Parathyroid adenoma (tissue), 2 donors: ENCODE results near the gene TMIE.

Experiments used
- H2AFZ ChIP-seq: fragments of 300-600 bp; sonication (generic); one replicate; pipeline ENCODE4 v1.7.0; 2017; ENCODE audit warnings: antibody characterized with exemption, mild to moderate bottlenecking
- H3K27ac ChIP-seq: fragments of 300-600 bp; sonication (generic); one replicate; pipeline ENCODE4 v1.7.0; 2017
- H3K27me3 ChIP-seq: fragments of 300-600 bp; sonication (generic); one replicate; pipeline ENCODE4 v1.7.0; 2017; ENCODE audit warnings: low read length; ENCODE audit not compliant: control insufficient read depth, insufficient read depth
- H3K36me3 ChIP-seq: fragments of 300-600 bp; sonication (generic); one replicate; pipeline ENCODE4 v1.7.0; 2017; ENCODE audit warnings: low read length; ENCODE audit not compliant: control insufficient read depth, insufficient read depth
- H3K4me1 ChIP-seq: fragments of 300-600 bp; sonication (generic); one replicate; pipeline ENCODE4 v1.7.0; 2017; ENCODE audit warnings: control low read depth
- H3K4me2 ChIP-seq: fragments of 300-600 bp; sonication (generic); one replicate; pipeline ENCODE4 v1.7.0; 2017; ENCODE audit warnings: low read length
- H3K4me3 ChIP-seq: fragments of 300-600 bp; sonication (generic); one replicate; pipeline ENCODE4 v1.7.0; 2017; ENCODE audit warnings: low read depth, low read length
- H3K79me2 ChIP-seq: fragments of 300-600 bp; sonication (generic); one replicate; pipeline ENCODE4 v1.7.0; 2017; ENCODE audit warnings: control low read depth
- H3K9ac ChIP-seq: fragments of 300-600 bp; sonication (generic); one replicate; pipeline ENCODE4 v1.7.0; 2017; ENCODE audit warnings: mild to moderate bottlenecking
- H3K9me3 ChIP-seq: fragments of 300-600 bp; sonication (generic); one replicate; pipeline ENCODE4 v1.7.0; 2017; ENCODE audit warnings: low read length; ENCODE audit not compliant: control insufficient read depth
- CTCF ChIP-seq: fragments of 300-600 bp; sonication (generic); IDR thresholded peaks from one replicate; pipeline ENCODE4 v1.7.0; 2017; ENCODE audit warnings: antibody characterized with exemption, mild to moderate bottlenecking
- donor health status: primary hyperparathyroidism.

TMIE gene

GRCh38 chr3:46672349-46672695, 28.9 kb upstream of the TMIE start:
- H3K27me3 ChIP-seq: no peaks in the 10 kb centered on the region
- H3K4me1 ChIP-seq: no peaks in the 10 kb centered on the region
- H3K4me2 ChIP-seq: no peak overlapping the region
- no peaks in the 10 kb centered on the region for H3K36me3 ChIP-seq
- H2AFZ ChIP-seq: no peak overlapping the region
- H3K27ac ChIP-seq: no peak overlapping the region
- H3K79me2 ChIP-seq: no peaks in the 10 kb centered on the region
- TF ChIP-seq CTCF: no peak
- no peak overlapping the region for H3K9ac ChIP-seq
- no peak overlapping the region for H3K4me3 ChIP-seq
- no peaks in the 10 kb centered on the region for H3K9me3 ChIP-seq

GRCh38 chr3:46673151-46674030, 27.8 kb upstream of the TMIE start:
- H3K9ac ChIP-seq: no peak overlapping the region
- no peaks in the 10 kb centered on the region for H3K27me3 ChIP-seq
- no peaks in the 10 kb centered on the region for H3K4me1 ChIP-seq
- H3K36me3 ChIP-seq: no peaks in the 10 kb centered on the region
- no peak overlapping the region for H3K27ac ChIP-seq
- TF ChIP-seq CTCF: no peak
- no peak overlapping the region for H2AFZ ChIP-seq
- H3K4me3 ChIP-seq: no peak overlapping the region
- no peak overlapping the region for H3K4me2 ChIP-seq
- H3K9me3 ChIP-seq: no peaks in the 10 kb centered on the region
- no peaks in the 10 kb centered on the region for H3K79me2 ChIP-seq

GRCh38 chr3:46674031-46674845, 27.0 kb upstream of the TMIE start:
- Histone ChIP-seq H3K36me3 (no peaks in the 10 kb centered on the region), H3K4me3 (no peak overlapping the region), H3K4me2 (no peak overlapping the region), H3K9ac (no peak overlapping the region), H3K27me3 (no peaks in the 10 kb centered on the region), H3K4me1 (no peaks in the 10 kb centered on the region), H3K79me2 (no peaks in the 10 kb centered on the region), H2AFZ (no peak overlapping the region), H3K27ac (no peak overlapping the region), H3K9me3 (no peaks in the 10 kb centered on the region)
- no peak for TF ChIP-seq CTCF

- Histone ChIP-seq H3K9me3 (no peaks in the 10 kb centered on the region), H3K27ac (no peak overlapping the region)
Observed at GRCh38 chr3:46675426-46675825, 25.8 kb upstream of the TMIE start.

More at GRCh38 chr3:46675426-46675825, 25.8 kb upstream of the TMIE start:
- Histone ChIP-seq H3K79me2 (no peaks in the 10 kb centered on the region), H3K4me1 (no peaks in the 10 kb centered on the region), H2AFZ (no peak overlapping the region), H3K4me3 (no peak overlapping the region), H3K36me3 (no peaks in the 10 kb centered on the region), H3K4me2 (no peak overlapping the region), H3K27me3 (no peaks in the 10 kb centered on the region), H3K9ac (no peak overlapping the region)
- TF ChIP-seq CTCF: no peak
